HG02884 (cell line): ENCODE measurements around the gene KRTAP2-3.
"Not testable (repeated sequence)": the region's sequence is repeated elsewhere in the genome, so short reads cannot be mapped to it uniquely, and the experiment has no call there.

Source experiments
- ATAC-seq: cut with Tn5 transposase; IDR thresholded peaks from one replicate; pipeline ENCODE4 v1.9.1; 2021; ENCODE audit warnings: mild to moderate bottlenecking, moderate library complexity; ENCODE audit not compliant: unreplicated experiment

Gene KRTAP2-3

DNA sequence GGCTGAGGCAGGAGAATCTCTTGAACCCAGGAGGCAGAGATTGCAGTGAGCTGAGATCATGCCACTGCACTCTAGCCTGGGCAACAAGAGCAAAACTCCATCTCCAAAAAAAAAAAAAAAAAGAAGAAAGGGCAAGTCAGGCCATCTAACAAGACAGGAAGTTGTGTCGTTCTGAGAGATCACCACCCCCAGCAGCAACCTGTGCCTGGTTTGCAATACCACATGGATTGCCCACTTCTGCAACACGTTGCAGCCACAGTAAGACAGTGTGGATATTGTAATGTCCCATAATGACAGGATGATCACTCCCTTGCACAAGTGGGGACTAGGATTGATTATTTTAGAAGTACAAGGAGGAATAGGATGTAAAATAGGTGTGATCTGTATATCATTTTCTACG is 9.1 kb upstream of the KRTAP2-3 start:
- no peak for ATAC-seq

DNA sequence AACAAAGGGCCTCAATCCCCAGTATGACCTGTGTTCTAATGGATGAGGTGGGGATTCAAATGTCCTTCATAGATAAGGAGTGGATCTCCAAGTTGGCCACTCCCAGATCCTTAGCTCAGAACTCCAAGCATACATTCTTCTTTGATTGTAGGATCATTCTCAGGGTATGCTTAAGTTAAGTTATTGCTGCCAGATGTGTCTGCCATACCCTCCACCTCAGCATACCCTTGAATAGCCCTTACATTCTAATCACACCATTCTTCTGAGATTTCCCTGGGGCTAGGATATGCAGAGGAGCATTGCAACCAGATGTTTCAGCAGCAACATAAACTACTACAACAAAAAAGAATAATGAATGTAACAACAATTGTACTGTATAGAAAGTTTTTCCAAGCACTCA is 7.4 kb upstream of the KRTAP2-3 start:
- no peak for ATAC-seq

DNA sequence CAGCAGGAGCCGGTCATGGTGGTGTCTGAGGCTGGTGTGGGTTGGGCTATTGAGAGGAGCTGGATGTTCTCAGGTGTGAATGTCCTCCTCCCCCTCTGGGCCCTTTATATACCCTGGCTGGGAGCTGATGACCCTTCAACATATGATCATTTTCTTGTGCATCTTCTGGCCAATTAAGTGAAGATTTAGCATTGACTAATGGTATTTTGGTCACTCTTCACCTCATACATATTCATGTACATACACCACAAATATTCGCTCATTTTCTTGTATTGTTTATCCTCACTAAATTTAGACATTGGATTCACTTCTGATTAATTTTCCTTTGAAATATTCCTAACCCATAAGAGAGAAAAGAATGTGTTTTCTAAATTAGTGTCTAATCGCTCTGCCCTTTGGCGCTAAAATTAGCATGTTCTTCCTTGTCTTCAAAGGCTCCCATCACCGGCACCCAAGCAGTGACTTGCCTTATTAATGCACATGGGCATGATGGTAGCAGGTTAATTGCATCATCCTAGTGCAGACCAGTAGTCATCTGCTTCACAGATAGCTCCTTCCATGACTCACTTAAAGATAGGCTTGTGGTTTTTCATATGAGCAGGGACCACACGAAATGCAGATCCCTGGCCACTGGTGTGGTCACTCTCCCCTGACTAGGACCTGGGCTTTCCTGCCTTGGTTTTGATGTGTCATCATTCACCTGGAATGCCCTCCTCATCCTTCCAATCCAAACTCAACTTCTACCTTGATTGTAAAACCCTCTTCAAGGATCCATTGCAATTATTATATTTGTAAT is 6.1 kb upstream of the KRTAP2-3 start, which contains the start of gene KRTAP2-4:
Gene KRTAP2-4 (minus strand): TSS at position 51 of the 796 bp plus-strand sequence. CDS start 34 bp downstream, at position 17.
- no peak for ATAC-seq

DNA sequence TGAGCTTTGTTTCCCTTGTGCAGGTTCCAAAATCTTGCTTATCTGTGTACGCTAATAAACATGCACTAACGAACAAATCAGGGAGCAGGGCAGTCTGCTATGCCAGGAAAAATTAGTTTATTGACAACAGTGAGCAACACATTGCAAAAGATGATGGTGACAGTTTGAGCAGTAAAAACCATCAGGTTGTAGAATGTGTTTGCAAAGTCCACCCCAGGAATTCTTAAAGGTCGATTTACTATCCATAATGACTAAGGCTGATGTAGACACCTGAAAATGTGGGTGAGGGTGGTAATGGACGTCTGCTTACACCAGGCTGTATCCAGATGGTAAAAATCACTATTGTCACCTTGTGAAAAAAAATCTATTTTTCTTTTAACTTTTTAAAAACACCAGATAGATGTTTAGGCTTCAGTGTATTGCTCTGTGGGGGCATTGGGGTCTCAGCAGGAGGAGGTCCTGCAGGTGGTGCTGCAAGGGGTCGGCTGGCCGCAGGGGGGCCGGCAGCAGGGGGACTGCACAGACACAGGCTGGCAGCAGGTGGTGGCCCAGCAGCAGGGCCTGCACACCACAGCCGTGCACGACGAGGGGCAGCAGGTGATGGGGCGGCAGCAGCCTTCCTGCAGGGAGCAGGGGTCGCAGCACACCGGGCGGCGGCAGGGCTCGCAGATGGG is 5.2 kb upstream of the KRTAP2-3 start:
- not testable (repeated sequence) for ATAC-seq

DNA sequence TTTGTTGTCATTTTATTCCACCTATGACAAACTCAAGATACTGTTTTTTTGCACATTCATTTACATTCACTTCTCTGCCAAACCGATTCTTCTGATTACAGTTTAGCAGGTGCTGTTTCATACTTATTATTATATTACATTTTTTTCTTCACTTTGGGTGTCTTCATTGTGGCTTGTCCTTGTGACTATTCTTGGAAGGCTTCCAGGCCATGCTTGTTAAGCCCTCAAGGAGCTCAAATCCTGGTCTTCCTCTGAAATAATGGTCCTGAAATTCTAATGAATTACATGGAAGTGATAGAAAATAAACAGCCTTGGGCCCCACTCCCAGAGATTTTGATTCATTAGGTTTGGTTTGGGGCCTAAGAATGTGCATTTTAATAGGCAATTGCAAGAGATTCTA is 4.4 kb upstream of the KRTAP2-3 start:
- no peak for ATAC-seq

DNA sequence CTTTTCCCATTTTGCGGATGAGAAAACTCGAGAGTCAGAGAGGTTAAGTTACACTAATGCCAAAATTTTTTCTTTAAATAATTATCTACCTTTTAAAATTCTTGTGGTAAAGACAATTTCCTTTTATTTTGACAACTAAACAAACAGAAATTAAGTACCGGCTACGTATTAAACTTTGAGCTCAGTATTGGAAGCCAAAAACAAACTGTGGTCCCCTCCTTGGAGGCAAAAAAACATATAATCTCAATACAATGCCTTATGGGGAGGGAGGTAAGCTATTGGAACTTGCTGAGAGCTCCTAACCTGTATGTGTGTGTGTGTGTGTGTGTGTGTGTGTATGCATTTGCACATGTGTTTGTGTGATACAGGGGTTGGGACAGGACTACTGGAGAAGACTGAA is 3.5 kb upstream of the KRTAP2-3 start:
- no peak for ATAC-seq

DNA sequence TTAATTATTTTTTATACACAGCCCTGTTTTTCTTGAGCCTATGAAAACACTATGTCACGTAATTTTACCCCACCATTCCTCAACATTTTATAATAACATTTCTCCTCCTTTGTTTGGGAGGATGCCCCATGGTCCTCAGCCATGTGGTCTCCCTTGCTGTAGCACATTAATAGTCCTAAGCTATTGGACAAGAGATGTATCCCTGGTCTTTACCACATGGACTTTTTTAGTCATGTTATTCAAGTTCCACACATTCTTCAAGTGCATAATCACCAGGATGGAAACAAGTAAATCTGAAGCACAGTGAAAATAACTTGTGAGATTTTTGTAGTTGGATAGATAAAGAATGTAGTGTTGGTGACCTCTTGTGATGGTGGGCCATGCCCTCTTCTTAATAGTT is 2.0 kb upstream of the KRTAP2-3 start:
- ATAC-seq, result no peak

DNA sequence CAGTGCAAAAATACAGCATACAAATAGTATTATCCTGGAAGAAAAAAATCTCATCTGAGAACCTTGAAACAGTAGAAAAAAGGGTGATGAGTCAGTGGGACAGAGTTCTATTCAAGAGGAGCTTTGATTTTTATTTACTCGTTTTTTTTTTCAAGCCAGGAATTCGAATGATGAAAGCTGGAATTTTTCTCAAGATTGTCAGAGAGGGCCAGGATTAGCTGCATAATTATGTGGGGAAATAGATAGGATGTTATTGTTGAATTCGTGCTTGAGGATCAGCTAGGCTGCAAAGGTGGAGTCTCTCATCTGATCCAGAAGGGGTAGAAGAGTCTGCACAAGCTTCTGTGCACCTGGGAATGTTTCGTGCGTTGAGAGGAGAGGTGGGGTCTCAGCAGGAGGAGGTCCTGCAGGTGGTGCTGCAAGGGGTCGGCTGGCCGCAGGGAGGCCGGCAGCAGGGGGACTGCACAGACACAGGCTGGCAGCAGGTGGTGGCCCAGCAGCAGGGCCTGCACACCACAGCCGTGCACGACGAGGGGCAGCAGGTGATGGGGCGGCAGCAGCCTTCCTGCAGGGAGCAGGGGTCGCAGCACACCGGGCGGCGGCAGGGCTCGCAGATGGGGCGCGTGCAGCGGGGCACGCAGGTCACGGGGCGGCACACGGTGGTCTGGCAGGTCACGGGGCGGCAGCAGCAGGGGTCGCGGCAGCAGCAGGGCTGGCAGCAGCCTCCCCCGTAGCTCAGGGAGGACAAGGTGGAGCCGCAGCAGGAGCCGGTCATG is 450 bp downstream of the KRTAP2-3 start:
- ATAC-seq, result not testable (repeated sequence)

DNA sequence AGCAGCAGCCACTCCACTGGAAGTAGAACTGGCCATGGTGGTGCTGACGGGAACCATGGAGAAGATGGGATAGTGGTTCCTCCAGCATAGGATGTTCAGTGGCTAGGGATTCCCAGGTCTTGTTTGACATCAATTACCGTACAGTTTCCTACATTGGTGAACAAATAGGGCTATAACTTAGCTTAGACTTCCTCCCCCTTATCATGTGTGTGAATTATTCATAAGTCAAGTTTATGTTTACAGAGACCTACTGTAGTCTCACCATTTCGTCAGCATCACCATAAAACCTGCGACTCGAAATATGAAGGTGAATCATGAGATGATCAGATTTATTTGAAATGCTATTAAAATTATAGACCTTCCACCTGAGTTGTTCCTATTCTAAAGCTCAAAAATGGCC is 1.2 kb downstream of the KRTAP2-3 start:
- no peak for ATAC-seq

DNA sequence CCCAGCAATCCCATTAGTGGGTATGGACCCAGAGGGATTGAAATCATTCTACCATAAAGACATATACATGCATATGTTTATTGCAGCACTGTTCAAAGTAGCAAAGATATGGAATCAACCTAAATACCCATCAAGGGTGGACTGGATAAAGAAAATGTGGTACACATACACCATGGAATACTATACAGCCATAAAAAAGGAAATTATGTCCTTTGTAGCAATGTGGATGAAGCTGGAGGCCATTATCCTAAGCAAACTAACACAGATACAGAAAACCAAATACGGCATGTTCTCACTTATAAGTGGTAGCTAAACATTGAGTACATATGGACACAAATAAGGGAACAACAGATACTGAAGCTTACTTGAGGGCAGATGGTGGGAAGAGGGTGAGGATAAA is 2.4 kb downstream of the KRTAP2-3 start:
- no peak for ATAC-seq

DNA sequence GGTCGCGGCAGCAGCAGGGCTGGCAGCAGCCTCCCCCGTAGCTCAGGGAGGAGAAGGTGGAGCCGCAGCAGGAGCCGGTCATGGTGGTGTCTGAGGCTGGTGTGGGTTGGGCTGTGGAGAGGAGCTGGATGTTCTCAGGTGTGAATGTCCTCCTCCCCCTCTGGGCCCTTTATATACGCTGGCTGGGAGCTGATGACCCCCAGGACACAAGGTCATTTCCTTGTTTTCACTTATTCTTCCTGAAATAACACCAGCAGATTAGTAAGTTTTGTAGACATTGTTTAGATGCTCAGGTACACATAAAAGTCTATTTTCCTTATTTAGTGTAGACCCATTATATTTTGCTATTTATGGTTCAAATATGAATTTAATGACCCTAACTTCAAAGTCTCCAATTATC is 4.8 kb downstream of the KRTAP2-3 start, which contains the start of gene KRTAP2-2:
Gene KRTAP2-2 (minus strand): TSS at position 101 of the 400 bp plus-strand sequence. CDS start 19 bp downstream, at position 82.
- not testable (repeated sequence) for ATAC-seq

DNA sequence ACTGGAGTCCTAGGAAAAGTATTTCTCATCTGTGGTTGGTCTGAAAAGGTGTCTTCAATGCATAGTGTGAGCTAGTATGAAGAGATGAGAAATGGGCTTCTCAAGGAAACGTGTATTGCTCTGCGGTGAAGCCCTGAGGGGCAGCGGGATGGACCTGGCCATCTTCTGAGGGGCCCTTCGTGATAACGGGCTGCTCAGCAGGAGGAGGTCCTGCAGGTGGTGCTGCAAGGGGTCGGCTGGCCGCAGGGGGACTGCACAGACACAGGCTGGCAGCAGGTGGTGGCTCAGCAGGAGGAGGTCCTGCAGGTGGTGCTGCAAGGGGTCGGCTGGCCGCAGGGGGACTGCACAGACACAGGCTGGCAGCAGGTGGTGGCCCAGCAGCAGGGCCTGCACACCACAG is 5.4 kb downstream of the KRTAP2-3 start:
- ATAC-seq, result not testable (repeated sequence)

DNA sequence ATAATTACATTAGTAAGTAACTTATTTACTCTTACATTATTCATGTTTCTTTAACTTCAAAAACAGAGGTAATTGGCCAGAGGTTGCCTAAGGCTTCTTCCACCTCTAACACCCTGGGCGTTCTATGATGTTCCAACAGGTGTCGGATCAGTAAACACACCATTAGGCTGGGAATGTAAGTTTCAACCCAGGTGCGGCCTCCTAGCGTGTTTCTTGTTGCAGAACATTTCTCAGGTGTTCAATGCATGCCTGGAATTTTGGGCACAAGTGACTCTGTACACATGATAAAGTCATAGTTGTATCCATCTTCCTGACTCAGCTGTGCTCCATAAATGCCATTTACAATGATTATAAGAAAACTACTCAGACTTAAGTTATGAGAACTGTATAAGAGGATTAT is 5.9 kb downstream of the KRTAP2-3 start:
- no peak for ATAC-seq

DNA sequence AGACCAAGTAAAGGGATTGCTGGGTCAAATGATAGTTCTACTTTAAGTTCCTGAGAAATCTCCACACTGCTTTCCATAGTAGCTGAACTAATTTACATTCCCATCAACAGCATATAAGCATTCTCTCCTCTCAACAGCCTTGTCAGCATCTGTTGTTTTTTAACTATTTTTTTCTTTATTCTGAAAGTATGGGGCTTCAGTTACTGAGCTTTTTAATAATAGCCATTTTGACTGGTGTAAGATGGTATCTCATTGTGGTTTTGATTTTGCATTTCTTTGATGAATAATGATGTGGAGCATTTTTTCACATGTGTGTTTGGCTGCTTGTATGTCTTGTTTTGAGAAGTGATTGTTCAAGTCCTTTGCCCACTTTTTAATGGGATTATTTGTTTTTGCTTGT is 7.3 kb downstream of the KRTAP2-3 start:
- ATAC-seq, result no peak

DNA sequence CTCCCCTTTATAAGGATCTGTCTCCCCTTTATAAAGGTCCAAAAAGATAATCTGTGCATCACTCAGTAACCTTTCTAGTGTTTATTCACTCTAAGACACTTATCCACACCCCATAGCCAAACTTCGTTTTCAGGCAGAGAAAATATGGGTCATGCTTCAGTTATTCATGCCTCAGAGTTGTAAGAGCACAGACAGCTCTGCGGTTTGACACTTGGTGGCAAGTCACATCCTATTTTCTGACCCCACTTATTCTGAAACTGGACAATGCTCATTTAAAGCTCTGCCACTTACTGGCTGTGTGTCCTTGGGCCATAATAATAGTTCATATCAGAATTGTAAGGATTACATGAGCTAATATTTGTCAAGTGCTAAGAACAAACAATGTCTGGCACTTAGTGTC is 10.8 kb downstream of the KRTAP2-3 start:
- ATAC-seq, result no peak

DNA sequence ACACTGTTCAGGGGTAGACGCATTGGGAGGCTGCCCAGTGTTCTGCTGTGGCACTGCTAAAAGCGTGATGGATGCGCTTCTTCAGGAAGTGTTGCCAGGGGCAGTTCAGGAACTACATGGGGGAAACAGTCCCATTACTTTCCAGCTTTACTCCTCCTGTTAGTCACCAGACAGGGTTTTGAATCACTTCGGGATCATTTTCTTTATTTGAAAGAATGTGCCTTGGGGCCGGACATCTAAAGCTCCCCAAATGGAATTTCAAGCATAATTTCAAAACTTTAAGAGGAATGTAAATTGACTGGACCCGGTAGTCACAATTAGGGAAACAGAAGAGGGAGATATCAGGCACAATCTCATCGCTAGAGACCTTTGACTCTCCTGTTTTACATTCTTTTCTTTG is 11.5 kb downstream of the KRTAP2-3 start:
- no peak for ATAC-seq

DNA sequence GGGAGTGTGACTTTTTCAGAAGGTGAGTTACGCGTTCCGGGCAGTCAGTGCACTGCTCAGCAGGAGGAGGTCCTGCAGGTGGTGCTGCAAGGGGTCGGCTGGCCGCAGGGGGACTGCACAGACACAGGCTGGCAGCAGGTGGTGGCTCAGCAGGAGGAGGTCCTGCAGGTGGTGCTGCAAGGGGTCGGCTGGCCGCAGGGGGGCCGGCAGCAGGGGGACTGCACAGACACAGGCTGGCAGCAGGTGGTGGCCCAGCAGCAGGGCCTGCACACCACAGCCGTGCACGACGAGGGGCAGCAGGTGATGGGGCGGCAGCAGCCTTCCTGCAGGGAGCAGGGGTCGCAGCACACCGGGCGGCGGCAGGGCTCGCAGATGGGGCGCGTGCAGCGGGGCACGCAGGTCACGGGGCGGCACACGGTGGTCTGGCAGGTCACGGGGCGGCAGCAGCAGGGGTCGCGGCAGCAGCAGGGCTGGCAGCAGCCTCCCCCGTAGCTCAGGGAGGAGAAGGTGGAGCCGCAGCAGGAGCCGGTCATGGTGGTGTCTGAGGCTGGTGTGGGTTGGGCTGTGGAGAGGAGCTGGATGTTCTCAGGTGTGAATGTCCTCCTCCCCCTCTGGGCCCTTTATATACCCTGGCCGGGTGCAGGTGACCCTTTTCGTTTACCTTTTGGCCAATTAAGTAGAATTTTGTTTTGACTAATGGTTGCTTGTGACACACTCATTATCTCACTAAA is 13.0 kb downstream of the KRTAP2-3 start, which contains the start of gene KRTAP2-1:
Gene KRTAP2-1 (minus strand): TSS at position 582 of the 731 bp plus-strand sequence. CDS start 49 bp downstream, at position 533.
- ATAC-seq, result not testable (repeated sequence)

DNA sequence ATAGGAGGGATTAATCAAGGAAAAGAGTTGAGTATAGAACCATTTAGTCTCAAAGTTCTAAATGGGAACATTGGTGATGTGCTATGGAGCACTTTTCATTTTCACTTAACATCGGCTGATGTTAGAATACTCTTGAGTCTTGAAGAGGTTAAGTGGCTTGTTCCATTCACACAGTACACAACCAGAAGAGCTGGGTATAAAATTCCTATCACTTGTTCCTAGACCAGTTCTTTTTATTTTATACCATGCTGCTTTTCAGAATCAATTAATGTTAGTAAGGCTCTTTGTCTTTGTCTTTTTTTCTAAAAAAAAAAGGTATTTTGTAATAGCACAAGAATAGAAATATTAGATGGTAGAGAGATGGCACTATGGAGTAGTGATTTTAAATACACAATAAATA is 17.0 kb downstream of the KRTAP2-3 start:
- no peak for ATAC-seq

DNA sequence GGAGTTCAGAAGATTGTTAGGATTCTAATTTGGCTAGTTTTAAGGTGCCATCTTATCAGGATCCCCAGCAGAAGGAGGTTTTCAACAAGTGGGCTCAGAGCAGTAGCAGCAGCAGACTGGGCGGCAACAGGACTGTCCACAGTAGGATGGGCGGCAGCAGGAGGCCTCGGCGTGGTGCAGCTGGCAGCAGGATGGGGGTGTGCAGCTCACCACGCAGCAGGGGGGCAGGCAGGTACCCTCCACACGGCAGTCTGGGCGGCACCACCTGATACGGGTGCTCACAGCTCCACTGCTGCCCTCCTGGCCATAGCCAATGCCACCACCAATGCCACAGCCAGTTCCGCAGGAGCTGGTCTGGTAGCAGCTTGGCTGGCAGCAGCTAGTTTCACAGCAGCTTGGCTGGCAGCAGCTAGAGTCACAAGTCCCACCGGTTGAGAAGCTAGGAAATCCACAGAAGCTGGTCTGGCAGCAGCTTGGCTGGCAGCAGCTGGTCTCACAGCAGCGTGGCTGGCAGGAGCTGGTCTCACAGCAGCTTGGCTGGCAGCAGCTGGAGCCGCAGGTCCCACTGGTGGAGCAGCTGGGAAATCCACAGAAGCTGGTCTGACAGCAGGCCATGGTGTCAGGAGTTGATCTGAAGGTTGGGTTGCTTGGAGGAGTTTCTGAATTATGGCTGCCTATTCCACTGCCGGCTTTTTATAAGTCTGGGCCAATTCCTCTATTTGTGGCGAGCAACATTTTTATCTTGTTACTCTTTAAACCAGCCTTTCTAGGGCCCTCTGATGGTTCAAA is 18.9 kb downstream of the KRTAP2-3 start, which contains the start of gene KRTAP1-1:
Gene KRTAP1-1 (minus strand): TSS at position 668 of the 789 bp plus-strand sequence. CDS start 53 bp downstream, at position 615.
- not testable (repeated sequence) for ATAC-seq
